GM19372 (cell line): ENCODE measurements around the gene CYP4F22.
"Not testable (repeated sequence)": the region's sequence is repeated elsewhere in the genome, so short reads cannot be mapped to it uniquely, and the experiment has no call there.

ENCODE experiments used
- ATAC-seq: cut with Tn5 transposase; IDR thresholded peaks from one replicate; pipeline ENCODE4 v1.9.1; 2021; ENCODE audit warnings: mild to moderate bottlenecking, low read depth, moderate library complexity; ENCODE audit not compliant: unreplicated experiment

The CYP4F22 gene

DNA sequence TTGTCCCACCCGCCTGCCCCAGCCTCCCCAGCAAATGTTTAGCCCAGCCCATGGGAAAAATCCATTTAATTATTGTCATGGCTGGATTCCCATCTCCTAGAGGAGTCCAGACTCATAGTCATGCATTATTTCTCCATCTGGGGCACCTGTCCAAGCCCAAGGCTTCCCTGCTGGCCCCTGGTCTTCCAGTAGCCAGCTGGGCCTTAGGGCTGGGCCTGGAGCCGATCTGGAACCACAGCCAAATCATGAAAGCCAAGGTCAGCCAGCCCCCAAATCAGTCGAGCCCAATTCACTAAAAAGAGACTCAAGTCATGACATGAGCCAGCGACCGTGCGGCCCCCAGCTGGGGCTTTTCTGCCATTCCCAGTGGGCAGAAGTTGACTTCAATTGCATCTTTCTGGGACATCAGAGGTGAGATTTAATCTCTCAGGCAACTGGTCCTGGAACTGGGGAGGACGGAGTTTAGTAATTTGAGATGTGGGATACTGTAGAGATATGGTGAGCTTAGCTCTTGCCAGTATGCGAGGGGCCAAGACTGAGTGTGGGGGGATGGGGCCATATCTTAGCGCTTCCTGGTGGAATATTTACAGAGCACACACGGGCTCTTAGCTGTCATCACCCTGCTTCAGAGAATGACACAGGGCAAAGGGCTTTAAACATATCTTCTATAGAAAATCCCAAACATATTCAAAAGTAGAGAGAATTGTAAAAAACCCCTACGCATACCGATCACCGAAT lies 19.7 kb upstream of the CYP4F22 start:
- no peak for ATAC-seq

DNA sequence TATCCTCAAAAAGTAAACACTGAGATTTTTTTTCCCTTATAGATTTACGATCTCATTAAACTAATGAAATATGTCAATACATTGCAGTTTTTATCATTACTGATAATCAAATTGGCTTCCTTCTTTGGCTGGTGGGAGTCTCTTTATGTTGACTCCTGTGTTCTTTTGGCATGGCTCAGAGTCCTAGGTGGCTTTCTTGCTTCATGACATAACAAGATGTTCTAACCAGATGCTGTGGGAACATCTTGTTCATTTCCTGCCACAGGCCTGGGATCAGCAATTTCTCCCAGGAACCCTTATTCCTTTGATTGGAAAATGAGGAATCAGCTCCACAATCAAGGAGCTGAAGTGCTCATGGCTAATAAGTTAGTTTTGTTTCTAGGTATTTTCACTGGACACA lies 13.2 kb upstream of the CYP4F22 start:
- ATAC-seq = no peak

DNA sequence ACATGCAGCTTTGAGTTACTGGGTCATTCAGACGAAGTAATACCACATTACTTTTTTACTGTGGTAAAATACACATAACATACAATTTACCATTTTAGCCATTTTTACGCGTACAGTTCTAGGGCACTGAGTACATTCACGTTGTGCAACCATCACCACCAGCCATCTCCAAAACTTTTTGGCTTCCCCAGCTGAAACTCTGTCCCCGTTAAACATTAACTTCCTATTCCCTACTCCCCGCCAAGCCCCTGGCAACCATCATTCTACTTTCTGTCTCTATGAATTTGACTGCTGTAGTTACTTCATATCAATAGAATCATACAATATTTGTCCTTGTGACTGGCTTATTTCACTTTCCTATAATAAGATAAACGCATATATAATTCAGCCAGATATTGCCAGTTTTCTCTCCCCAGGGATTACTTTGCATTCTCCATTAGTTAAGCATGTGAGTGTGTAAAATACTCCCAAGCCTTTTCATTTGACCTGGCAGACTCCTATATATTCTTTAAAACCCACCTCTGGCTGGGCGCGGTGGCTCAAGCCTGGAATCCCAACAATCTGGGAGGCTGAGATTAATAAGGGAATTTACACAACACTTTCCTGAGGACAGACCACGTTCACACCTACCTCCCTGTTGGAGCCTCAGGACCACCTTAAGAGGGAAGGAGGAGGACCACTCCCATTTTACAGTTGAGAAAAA lies 10.0 kb upstream of the CYP4F22 start:
- ATAC-seq = no peak

DNA sequence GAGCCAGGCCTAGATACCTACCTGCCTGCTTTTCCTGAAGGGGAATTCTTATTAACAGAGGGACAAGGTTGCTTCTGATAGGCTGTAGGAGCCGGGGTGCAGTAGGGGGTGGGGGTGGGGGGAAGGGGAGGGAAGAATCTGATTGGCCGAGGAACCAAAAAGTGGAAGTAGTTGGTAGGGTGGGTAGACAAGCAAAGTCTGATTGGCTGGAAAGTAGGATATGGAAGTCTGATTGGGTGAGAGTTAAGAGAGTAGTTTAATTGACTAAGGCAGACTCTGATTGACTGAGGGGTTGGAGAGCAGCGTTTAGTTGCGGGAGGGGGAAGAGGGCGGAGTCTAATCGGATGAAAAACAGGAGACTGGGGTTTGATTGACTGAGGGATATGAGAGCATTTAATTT lies 9.4 kb upstream of the CYP4F22 start:
- no peak for ATAC-seq

DNA sequence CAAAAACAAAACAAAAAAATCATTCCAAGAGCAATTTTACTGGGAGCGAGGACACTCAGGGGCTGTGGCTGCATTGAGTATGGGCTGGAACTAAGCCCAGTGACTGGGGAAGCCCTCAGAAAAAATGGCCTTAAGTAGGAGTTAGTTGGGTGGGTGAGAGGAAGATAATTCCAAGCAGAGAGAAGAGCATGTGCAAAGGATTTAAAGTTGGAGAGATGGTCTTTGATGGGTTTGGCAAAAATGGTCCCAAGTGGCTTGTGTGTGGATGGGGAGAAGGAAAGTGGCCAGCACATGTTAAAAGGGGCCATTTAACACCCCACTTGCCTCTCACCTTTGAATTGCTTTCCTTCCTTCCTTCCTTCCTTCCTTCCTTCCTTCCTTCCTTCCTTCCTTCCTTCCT lies 6.7 kb upstream of the CYP4F22 start:
- no peak for ATAC-seq

DNA sequence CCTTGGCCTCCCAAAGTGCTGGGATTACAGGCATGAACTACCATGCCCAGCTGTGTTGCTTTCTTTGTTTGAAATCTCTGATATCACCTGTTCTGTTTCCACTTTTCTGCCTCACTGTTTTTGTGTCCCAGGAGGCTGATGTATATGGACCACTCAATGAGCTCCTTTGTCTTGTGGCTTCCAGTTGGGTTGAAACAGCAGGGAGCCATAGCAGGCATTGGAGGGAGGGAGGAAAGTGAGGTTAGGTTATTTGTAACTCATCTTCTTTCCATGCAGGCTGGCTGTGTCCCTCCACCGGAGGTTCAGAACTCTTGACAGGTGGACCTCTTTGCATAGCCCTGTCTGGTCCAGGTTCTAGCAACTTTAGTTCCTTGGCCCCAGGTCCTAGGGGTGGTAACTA lies 6.1 kb upstream of the CYP4F22 start:
- no peak for ATAC-seq

DNA sequence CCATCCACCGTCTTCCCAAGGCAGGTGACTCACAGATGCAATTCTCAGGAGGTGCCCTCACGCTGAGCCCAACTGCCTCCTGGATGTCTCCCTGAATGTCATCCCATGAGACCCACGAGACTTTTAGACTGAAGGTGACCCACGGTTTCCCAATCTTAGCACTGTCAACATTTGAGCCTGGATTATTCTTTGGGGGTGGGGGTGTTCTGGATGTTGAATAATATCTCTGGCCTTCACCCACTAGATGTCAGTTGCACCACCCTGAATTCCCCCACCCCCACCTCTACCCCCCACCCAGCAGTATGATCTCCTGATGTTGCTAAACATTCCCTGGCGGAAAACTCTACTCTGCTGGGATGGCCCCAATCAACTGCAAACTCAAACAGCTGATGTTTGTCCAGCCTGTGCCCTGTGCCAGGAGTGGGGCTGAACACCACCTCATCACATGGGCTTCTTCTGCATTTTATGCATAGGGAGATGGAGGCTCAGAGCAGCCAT lies 2.2 kb upstream of the CYP4F22 start:
- ATAC-seq = no peak

DNA sequence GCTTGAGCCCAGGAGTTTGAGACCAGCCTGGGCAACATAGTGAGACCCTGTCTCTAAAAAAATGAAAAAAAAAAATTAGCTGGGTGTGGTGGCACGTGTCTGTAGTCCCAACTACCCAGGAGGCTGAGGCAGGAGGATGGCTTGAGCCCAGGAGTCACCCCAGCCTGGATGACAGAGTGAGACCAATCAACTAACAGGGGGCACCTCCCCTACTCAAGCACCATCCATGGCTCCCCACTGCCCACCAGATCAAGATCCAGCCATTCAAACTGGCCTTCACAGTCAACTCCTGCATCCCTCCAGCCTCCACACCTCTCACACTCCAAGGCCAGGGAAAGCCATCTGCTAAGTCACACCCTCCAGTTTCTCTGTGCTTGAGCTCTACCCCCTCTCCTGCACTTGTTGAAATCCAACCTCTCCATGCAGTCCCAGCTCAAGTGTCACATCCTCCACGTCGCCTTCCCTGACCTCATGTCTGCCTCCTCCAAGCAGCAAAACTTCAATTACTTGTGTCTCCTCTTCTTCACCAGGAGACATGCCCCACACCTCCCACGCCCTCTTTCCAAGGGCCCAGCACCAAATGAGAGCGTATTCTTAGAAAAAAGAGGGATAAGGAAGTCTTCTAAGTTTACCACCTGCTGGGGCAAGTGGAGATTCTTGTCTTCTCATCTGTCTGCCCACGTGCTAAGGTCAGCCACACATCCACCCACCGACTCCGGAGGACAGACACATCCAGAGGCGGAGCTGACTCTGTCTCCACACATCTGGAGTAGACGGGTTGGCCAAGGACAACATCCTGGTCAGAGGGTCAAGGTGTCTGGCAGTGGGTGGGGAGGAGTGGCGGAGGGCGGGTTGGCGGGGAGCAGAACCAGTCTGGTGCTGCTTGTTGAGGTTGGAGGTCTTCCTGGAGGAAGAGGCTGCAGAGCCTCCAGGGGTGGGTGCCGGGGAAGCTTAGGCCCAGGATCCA lies 974 bp upstream of the CYP4F22 start:
- no peak for ATAC-seq

DNA sequence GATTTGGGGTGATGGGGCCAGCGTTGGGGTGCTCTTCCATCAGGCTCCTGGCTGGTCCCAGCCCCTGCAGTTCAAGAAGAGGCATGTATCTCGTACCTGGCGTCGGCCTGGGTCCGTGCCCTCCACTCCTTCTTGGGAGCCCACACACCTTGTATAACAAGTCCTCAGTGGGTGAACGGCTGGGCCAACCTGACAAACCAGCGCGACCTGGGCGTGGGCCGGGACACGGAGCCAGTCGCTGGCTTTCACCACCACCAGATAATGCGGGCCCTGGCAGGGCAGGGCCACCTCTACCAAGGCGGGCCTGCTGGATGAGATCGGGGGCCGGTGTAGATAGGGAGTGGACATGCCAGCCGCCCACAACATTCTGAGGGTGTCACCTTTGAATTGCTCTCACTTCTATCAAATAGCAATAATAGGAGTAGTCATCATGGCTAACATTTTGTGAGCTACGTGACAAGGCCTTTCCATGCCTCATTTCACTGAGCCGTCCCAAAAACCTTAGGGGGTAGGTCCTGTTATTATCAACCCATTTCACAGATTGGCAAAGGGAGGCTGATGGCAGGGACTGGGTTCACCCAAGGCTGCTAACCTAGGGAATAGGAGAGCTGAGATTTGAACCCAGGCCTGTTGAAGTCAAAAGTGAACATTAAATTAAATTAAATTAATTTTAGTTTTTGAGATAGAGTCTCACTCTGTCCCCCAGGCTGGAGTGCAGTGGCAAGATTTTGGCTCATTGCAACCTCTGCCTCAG lies 3.5 kb downstream of the CYP4F22 start:
- no peak for ATAC-seq

DNA sequence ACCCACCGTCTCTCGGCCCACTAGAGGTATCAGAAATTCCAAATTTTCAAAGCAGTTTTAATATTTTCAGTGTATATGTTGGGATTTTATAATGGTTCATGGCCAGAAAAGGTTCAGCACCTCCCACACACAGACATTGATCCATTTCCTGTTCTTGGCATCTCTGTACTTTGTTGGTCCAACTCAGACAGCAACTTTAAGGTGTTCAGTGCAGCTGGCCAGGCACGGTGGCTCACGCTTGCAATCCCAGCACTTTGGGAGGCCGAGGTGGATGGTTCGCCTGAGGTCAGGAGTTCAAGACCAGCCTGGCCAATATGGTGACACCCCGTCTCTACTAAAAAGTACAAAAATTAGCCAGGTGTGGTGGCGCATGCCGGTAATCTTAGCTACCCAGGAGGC lies 6.9 kb downstream of the CYP4F22 start:
- ATAC-seq = not testable (repeated sequence)

DNA sequence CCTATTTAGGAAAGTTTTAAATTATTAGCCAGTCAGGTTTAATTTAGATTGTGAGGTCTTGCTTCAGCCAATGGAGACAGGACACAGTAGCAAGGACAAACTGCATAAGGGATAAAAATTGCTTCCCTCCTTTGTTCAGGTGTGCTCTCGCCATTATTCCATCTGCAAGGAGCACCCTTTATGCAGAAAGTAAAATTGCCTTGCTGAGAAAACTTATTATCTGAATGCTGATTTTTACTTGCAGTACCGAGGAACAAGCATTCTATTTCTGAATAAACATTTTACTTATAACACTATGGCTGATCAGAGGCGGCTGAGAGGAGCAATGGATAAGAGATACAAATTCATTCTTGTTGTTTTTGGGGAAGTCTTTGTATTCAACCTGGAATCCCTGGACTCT lies 8.0 kb downstream of the CYP4F22 start:
- no peak for ATAC-seq

DNA sequence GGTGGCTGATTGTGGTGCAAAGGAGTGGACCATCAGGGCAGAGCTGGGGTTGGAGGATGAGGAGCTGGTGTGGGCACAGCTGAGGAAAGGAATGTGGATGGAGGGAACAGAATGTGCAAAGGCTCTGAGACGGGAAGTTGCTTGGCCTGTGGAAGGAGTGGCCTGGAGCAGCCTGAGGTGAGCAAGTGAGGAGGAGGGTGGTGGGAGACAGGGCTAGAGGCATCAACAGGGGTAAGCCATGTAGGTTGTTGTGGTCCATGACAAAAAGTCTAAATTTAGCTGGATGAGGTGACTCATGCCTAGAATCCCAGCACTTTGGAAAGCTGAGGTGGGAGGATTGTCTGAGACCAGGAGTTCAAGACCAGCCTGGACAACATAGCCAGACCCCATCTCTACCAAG lies 9.5 kb downstream of the CYP4F22 start:
- no peak for ATAC-seq

DNA sequence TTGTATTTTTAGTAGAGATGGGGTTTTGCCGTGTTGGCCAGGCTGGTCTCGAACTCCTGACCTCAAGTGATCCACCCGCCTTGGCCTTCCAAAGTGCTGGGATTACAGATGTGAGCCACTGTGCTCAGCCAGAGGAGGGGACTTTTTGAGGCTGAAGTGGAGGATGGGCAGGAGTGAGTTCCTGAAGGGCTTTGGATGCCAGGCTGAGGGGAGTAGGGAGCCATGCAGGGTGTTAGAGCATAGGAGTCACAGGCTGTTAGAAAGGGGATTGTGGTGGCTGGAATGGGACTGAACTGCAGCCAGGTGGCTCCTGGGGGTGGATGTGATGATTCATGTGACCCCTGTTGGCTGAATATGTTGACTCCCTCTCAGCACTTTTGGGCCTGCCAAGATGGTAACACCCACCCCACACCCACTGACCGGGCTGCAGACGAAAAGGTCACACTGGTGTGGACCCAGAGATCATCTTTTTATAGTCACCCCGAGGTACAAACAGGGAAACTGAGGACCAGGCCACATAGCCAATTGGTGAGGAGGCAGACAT lies 11.2 kb downstream of the CYP4F22 start:
- no peak for ATAC-seq

DNA sequence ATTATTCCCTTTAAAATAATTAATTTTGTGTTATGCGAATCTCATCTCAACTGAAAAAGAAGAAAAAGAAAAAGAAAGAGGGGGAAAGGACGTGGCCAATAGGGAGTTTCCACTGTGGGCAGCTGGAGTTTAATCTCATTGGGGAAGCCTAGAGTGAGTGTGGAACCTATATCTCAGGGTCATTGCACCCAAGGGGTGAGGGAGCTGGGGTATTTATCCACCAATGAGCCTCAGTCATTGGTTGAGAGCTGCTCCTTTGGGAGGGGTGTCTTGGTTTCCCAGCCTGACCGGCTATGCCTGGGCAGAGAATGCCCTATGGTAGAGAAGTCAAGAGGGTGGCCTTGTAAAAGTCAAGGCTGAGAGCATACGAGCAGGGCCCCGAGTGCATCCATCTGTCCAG lies 16.5 kb downstream of the CYP4F22 start:
- ATAC-seq = no peak

DNA sequence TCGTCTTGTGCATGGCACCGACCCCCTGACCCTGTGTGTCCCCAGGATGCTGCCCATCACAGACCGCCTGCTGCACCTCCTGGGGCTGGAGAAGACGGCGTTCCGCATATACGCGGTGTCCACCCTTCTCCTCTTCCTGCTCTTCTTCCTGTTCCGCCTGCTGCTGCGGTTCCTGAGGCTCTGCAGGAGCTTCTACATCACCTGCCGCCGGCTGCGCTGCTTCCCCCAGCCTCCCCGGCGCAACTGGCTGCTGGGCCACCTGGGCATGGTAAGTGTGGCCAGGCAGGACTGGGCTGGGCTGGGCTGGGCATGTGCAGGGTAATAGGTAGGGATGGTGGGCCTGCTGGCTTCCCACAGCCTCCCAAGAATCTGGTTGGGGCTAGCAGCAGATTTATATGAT lies 17.0 kb downstream of the CYP4F22 start:
- ATAC-seq = no peak

DNA sequence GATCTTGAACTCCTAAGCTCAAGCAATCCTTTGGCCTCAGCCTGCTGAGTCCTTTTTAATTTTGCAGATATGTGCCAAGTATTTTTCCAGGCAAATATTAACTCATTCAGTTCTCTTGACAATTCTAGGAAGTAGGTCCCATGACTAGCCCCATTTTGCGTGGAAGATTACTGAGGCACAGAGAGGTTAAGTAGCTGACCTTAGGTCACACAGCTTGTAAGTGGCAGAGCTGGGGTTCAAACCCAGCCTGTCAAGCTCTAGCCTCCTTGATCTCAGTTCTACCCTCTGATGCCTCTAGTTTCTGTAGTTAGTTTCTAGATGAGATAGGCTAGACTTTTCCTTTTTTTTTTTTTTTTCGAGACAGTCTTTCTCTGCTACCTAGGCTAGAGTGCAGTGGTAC lies 18.1 kb downstream of the CYP4F22 start:
- no peak for ATAC-seq

DNA sequence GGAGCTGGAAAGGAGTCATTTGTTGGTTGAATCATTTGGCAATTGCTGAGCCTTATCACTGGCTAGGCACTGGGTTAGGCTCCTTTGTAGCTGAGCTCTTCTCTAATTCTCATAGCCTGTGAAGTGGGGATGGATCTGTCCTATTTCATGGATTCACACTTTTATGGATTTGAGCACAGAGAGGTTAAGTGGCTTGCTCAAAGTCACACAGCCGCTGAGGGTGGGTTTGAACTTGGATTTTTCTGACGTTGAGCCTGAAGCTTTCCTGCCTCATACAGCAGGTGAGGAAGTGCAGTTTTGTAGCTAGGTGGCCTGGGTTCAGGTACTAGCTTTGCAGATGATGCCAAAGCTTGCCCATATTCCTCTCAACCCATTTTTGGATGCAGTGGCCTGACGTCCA lies 19.4 kb downstream of the CYP4F22 start:
- ATAC-seq = no peak

DNA sequence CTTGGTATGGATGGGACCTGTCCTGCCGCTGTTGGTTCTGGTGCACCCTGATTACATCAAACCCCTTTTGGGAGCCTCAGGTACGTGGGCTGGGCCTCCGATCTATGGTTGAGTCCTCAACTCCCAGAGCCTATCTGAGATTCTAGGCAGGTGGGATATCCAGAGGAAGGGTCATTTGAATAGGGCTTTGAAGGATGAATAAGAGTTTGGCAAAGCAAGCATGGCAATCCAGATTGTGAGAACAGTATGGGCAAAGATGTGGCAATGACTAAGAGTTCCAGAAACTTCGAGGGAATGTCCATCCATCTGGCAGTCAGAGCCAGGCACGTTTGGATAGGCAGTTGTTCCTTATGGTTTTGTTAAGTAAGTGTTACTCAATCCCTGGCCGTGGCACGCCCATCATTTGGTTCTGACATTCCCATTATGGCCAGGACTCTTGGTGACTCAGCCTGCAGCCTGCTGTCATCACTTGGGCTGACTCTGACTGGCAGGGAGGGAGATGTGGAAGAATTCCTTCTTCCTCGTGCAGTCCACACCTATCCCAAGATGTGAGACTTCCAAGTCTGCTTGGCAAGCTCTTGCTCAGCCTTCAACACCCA lies 21.5 kb downstream of the CYP4F22 start:
- ATAC-seq = no peak

DNA sequence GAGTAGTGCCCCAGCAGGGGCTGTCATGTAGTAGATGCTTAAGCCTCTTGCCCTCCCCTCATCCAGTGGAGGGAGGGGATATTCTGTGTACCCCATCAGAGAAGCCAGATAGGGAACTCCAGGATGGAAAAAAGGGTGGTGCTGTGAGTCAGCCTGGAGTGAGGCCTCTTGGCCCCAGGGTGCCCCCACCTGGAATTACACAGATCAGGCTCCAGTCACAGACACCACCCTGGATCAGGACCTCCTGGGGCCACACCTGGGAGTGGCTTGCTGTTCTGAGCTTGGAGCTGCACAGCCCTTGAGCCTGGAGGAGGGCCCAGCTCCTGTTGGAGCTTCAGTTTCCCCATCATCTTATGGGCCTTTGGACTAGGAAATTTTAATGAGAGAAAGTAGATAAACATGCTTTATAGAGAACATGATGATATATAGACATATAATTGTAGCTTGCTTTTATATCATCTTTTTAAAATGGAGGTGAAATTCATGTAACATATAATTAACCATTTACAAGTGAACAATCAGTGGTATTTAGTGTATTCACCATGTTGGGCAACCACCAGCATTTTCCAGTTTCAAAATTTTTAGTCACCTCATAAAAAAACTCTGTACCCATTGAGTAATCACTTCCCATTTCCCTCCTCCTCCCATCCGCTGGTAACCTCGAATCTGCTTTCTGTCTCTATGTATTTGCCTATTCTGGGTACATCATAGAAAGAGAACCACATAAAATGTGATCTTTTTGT lies 24.6 kb downstream of the CYP4F22 start:
- no peak for ATAC-seq
